Right cardiac atrium (tissue), 5 donors: Measurements from ENCODE around the gene GPHA2. TPM values are rescaled to one million over a fixed set of nuclear protein-coding genes. Genes with fewer than 3 reads are reported as not detected.

Experiments used
- ATAC-seq, 2 donors: fragments of 200-7000 bp; cut with Tn5 transposase; one replicate each; pipeline versions ENCODE4 v1.8.0 to v1.9.1; 2020; ENCODE audit warnings: moderate library complexity in 2 of 2, mild to moderate bottlenecking in 1 of 2
- DNase-seq, 3 donors: peaks; one replicate each; pipeline ENCODE4 v3.0.0-alpha.2; 2020
- H3K27ac ChIP-seq: one replicate; pipeline ENCODE4 v1.5.1; 2013; ENCODE audit warnings: mild to moderate bottlenecking, low read length, control low read depth, moderate library complexity
- H3K27me3 ChIP-seq: one replicate; pipeline ENCODE4 v1.6.1; 2013; ENCODE audit not compliant: control insufficient read depth, insufficient read depth
- H3K4me1 ChIP-seq: one replicate; pipeline ENCODE4 v1.6.1; 2013; ENCODE audit warnings: low read length; ENCODE audit not compliant: control insufficient read depth, insufficient read depth
- H3K4me3 ChIP-seq: one replicate; pipeline ENCODE4 v1.5.1; 2013; ENCODE audit warnings: low read length, control low read depth
- H3K9me3 ChIP-seq: one replicate; pipeline ENCODE4 v1.6.1; 2013; ENCODE audit warnings: low read length; ENCODE audit not compliant: control insufficient read depth
- WGBS: extraction: QIAGEN DNeasy Blood & Tissue Kit; methylation state at CpG from one replicate; pipeline ENCODE4 v1.1.7; 2013; 5-methylcytosine and 5-hydroxymethylcytosine counted together
- intact Hi-C, 4 donors: fragments of 100-400 bp; cut with DNase I; formaldehyde crosslinking; loops; one replicate each; pipeline versions ENCODE4 v1.11.0 to v1.14.0; 2022 to 2023
- polyA plus RNA-seq: library from polyadenylated mRNA; stranded (reverse); fragments of 200-250 nt; gene quantifications from one replicate; pipeline ENCODE4 v1.2.3, GENCODE V29; 2013
- total RNA-seq, 4 donors: library from RNA; stranded (reverse); fragmentation: NEBNext Ultra II Directional; extraction: Animal tissue kit (Norgen Biotek cat#: 25700); gene quantifications; one replicate each; pipeline ENCODE4 v1.2.1, GENCODE V29; 2021
- donor health status: healthy with polysubstance abuse.
- donor health status: DM: no; HTN: yes; CAD: no.
- donor health status: DM: no; HTN: no; CAD: no.
- donor health status: DM: no; HTN: yes; CAD: no; lungs with severe emphysema.
- donor health status: DM: yes; HTN: yes; CAD: no.

GPHA2 gene
- total and polyA plus RNA-seq, 5 donors: not detected

GRCh38 chr11:64896448-64897022 lies 39.2 kb downstream of the GPHA2 start:
- ATAC-seq (no peak), DNase-seq (no peak)
- no peaks in the 10 kb centered on the region for H3K4me1 ChIP-seq
- no peaks in the 10 kb centered on the region for H3K27me3 ChIP-seq
- WGBS: 84% methylated on average over 14 of the region's 14 CpGs
- H3K9me3 ChIP-seq: no peaks in the 10 kb centered on the region
- H3K27ac ChIP-seq: no peak overlapping the region
- intact Hi-C loops: no loop called here
- no peak overlapping the region for H3K4me3 ChIP-seq

- WGBS: 82% methylated on average over 39 of the region's 39 CpGs
- no peak overlapping the region for H3K4me3 ChIP-seq
- no peaks in the 10 kb centered on the region for H3K9me3 ChIP-seq
- H3K27me3 ChIP-seq: no peaks in the 10 kb centered on the region
- H3K27ac ChIP-seq: no peak overlapping the region
- intact Hi-C loops: loop anchor here in 3 of 4 donors (2.0 to 5.0 kb wide), 2 partner anchors 48 to 50 kb away; partner anchors contain the start of gene CDC42BPG (in 1 of the 3)
- ATAC-seq: peak; percentile 3
- DNase-seq: peak in 1 of 3 donors; percentile 66
- H3K4me1 ChIP-seq: no peaks in the 10 kb centered on the region
Observed at GRCh38 chr11:64894812-64895452, 40.8 kb downstream of the GPHA2 start.

- Histone ChIP-seq H3K27me3 (no peaks in the 10 kb centered on the region), H3K9me3 (no peaks in the 10 kb centered on the region), H3K4me1 (no peaks in the 10 kb centered on the region), H3K27ac (no peak overlapping the region), H3K4me3 (no peak overlapping the region)
- 33% methylated on average over 14 of the region's 14 CpGs for WGBS
- intact Hi-C loops: loop anchor here in 3 of 4 donors (2.0 to 5.0 kb wide), 2 partner anchors 47 to 49 kb away; partner anchors contain the start of gene CDC42BPG (in 1 of the 3)
- ATAC-seq (peak; percentile 80 to 82), DNase-seq (peak; percentile 90 to 96 (median 96))
Observed at GRCh38 chr11:64894070-64894811, 41.5 kb downstream of the GPHA2 start.

GRCh38 chr11:64893194-64894069 lies 42.3 kb downstream of the GPHA2 start:
- no peaks in the 10 kb centered on the region for H3K27me3 ChIP-seq
- no peak overlapping the region for H3K4me3 ChIP-seq
- intact Hi-C loops: loop anchor here (2.0 to 5.0 kb wide), 3 partner anchors 46 to 49 kb away; partner anchors contain the start of gene CDC42BPG (in 1 of the 4)
- H3K9me3 ChIP-seq: no peaks in the 10 kb centered on the region
- ATAC-seq: peak in 1 of 2 donors; percentile 2
- WGBS: 76% methylated on average over 25 of the region's 25 CpGs
- no peaks in the 10 kb centered on the region for H3K4me1 ChIP-seq
- peak in 1 of 3 donors; percentile 57 for DNase-seq
- H3K27ac ChIP-seq: no peak overlapping the region

GRCh38 chr11:64892838-64893193 lies 42.9 kb downstream of the GPHA2 start:
- H3K27ac ChIP-seq: no peak overlapping the region
- no peaks in the 10 kb centered on the region for H3K4me1 ChIP-seq
- H3K9me3 ChIP-seq: no peaks in the 10 kb centered on the region
- no peaks in the 10 kb centered on the region for H3K27me3 ChIP-seq
- DNase-seq (peak in 1 of 3 donors; percentile 42), ATAC-seq (no peak)
- intact Hi-C loops: loop anchor here in 3 of 4 donors (2.0 to 5.0 kb wide), 2 partner anchors 46 kb away; no protein-coding TSS in a partner anchor
- WGBS: 85% methylated on average over 10 of the region's 10 CpGs
- no peak overlapping the region for H3K4me3 ChIP-seq

GRCh38 chr11:64892411-64892831 lies 43.3 kb downstream of the GPHA2 start:
- Histone ChIP-seq H3K27ac (no peak overlapping the region), H3K9me3 (no peaks in the 10 kb centered on the region), H3K4me1 (no peaks in the 10 kb centered on the region), H3K27me3 (no peaks in the 10 kb centered on the region), H3K4me3 (no peak overlapping the region)
- intact Hi-C loops: loop anchor here in 3 of 4 donors (2.0 to 5.0 kb wide), 2 partner anchors 45 to 46 kb away; no protein-coding TSS in a partner anchor
- peak in 1 of 3 donors; percentile 59 for DNase-seq
- no peak for ATAC-seq
- WGBS: 72% methylated on average over 11 of the region's 11 CpGs

GRCh38 chr11:64891880-64892279 lies 43.8 kb downstream of the GPHA2 start:
- DNase-seq: no peak
- Histone ChIP-seq H3K4me1 (no peaks in the 10 kb centered on the region), H3K4me3 (no peak overlapping the region), H3K27ac (no peak overlapping the region), H3K9me3 (no peaks in the 10 kb centered on the region), H3K27me3 (no peaks in the 10 kb centered on the region)
- 82% methylated on average over 5 of the region's 5 CpGs for WGBS
- intact Hi-C loops: loop anchor here in 3 of 4 donors (2.0 to 5.0 kb wide), 2 partner anchors 45 kb away; no protein-coding TSS in a partner anchor
- no peak for ATAC-seq

GRCh38 chr11:64891215-64891848 lies 44.4 kb downstream of the GPHA2 start:
- 90% methylated on average over 25 of the region's 25 CpGs for WGBS
- no peak overlapping the region for H3K4me3 ChIP-seq
- H3K9me3 ChIP-seq: no peaks in the 10 kb centered on the region
- DNase-seq (no peak), ATAC-seq (no peak)
- H3K27me3 ChIP-seq: no peaks in the 10 kb centered on the region
- H3K27ac ChIP-seq: no peak overlapping the region
- H3K4me1 ChIP-seq: no peaks in the 10 kb centered on the region
- intact Hi-C loops: loop anchor here in 2 of 4 donors (5.0 kb wide), 1 partner anchor 44 kb away; no protein-coding TSS in a partner anchor

GRCh38 chr11:64890522-64890939 lies 45.2 kb downstream of the GPHA2 start:
- ATAC-seq (no peak), DNase-seq (no peak)
- Histone ChIP-seq H3K4me1 (no peaks in the 10 kb centered on the region), H3K4me3 (no peak overlapping the region), H3K9me3 (no peaks in the 10 kb centered on the region), H3K27ac (no peak overlapping the region), H3K27me3 (no peaks in the 10 kb centered on the region)
- 90% methylated on average over 7 of the region's 7 CpGs for WGBS
- intact Hi-C loops: loop anchor here in 2 of 4 donors (5.0 kb wide), 1 partner anchor 43 kb away; no protein-coding TSS in a partner anchor
